Measurements from ENCODE around the gene CCNL1.

DNA sequence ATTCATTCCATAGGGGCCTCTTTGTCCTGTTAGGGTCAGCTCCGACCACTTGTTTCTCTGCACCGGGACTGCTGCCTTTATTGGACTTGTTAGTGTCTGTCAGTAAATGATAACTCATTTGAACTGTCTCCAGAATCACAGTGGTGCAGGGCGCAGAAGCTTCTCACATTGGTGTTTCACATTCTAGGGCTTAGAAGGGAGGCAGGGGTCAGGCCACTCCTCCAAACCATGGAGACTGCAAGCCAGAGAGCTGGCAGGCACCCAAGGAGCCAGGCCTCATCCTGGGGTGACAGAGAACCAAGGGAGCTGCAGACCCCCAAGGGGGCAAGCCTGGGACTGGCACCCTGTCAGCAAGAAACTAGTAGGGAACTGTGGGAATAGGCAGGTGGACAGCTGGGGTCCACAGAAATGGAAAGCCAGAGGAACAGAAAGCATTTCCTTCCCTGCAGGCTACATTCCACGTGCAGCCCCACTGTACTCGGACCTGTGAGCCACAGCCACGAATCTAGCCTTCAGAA lies 49.1 kb downstream of the CCNL1 start:
- TF ChIP-seq, protein P1, sequence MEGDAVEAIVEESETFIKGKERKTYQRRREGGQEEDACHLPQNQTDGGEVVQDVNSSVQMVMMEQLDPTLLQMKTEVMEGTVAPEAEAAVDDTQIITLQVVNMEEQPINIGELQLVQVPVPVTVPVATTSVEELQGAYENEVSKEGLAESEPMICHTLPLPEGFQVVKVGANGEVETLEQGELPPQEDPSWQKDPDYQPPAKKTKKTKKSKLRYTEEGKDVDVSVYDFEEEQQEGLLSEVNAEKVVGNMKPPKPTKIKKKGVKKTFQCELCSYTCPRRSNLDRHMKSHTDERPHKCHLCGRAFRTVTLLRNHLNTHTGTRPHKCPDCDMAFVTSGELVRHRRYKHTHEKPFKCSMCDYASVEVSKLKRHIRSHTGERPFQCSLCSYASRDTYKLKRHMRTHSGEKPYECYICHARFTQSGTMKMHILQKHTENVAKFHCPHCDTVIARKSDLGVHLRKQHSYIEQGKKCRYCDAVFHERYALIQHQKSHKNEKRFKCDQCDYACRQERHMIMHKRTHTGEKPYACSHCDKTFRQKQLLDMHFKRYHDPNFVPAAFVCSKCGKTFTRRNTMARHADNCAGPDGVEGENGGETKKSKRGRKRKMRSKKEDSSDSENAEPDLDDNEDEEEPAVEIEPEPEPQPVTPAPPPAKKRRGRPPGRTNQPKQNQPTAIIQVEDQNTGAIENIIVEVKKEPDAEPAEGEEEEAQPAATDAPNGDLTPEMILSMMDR (IDR thresholded peaks at IDR 0.05), result no peak
- no peak for TF ChIP-seq POLR2AphosphoS5 (IDR thresholded peaks at IDR 0.05; ENCODE audit: low read depth, low read length)

Data from Panc1 (cell line).